Loucy (cell line): Measurements from ENCODE around the gene EQTN.

Source experiments
- EZH2phosphoT487 ChIP-seq: fragments of 200-600 bp; IDR thresholded peaks from 2 replicates; pipeline ENCODE4 v1.6.1; 2018; ENCODE audit warnings: antibody characterized with exemption, mild to moderate bottlenecking, moderate library complexity, borderline replicate concordance
- TF ChIP-seq, protein P1 (sequence below): fragments of 200-600 bp; sonication (generic); conservative IDR thresholded peaks from 2 replicates; pipeline ENCODE4 v1.5.1; 2014; ENCODE audit warnings: mild to moderate bottlenecking, antibody characterized with exemption, low read length

DNA sequence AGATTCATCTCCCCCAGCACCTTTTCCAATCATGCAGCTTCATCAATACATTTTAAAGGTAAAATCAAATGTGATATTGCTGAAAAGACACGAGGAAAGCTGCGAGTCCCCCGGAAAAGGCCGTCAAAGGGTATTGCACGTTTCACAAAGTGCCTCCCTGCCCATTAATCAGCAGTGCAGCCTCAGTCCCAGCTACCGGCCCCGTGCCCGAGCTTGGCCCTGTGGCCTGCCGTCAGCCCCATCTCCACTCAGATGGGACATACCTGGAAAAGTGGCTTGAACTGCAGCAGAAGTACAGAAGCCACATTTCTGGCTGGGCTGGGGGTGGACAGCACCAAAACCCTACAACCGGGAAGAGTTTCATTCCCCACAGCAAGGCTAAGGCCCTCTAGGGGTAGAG is 39.9 kb upstream of the EQTN start:
- TF ChIP-seq, protein P1, sequence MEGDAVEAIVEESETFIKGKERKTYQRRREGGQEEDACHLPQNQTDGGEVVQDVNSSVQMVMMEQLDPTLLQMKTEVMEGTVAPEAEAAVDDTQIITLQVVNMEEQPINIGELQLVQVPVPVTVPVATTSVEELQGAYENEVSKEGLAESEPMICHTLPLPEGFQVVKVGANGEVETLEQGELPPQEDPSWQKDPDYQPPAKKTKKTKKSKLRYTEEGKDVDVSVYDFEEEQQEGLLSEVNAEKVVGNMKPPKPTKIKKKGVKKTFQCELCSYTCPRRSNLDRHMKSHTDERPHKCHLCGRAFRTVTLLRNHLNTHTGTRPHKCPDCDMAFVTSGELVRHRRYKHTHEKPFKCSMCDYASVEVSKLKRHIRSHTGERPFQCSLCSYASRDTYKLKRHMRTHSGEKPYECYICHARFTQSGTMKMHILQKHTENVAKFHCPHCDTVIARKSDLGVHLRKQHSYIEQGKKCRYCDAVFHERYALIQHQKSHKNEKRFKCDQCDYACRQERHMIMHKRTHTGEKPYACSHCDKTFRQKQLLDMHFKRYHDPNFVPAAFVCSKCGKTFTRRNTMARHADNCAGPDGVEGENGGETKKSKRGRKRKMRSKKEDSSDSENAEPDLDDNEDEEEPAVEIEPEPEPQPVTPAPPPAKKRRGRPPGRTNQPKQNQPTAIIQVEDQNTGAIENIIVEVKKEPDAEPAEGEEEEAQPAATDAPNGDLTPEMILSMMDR, result no peak
- no peak for TF ChIP-seq EZH2phosphoT487
